ENCODE data around the gene KISS1R. TPM values are rescaled to one million over a fixed set of nuclear protein-coding genes. Genes with fewer than 3 reads are reported as not detected.

Gene KISS1R
- total and polyA plus RNA-seq, 2 of the 4 experiments (the other 2 are of a cell fraction): not detected

GRCh38 chr19:918152-918437, 962 bp downstream of the KISS1R start:
- dilution Hi-C loops (cut with HindIII; ENCODE audit: low sequenced_read_pairs, unreplicated experiment) (no loop called here), intact Hi-C loops (cut with micrococcal nuclease) (no loop called here), in situ Hi-C loops (cut with MboI; ENCODE audit: low sequenced_read_pairs) (no loop called here)
- no peaks in the 10 kb centered on the region for H3K9me1 ChIP-seq (ENCODE audit: insufficient read depth, low read length)
- H4K8ac ChIP-seq (ENCODE audit: low read depth in 2 of 2, low read length in 2 of 2): no peak overlapping the region
- no peak overlapping the region for H4K91ac ChIP-seq (ENCODE audit: insufficient read depth, low read depth, low read length)
- no peak overlapping the region for H3K4me3 ChIP-seq (ENCODE audit: insufficient read depth, low read depth, low read length)
- POLR2A ChIA-PET (ENCODE audit: unreplicated experiment): no interaction called here
- 0% methylated on average over 4 of the region's 12 CpGs; no CpG with 5 or more reads in 1 of the 2 experiments for WGBS, 2 experiments (ENCODE audit: extremely low coverage in 2 of 2, insufficient read length in 1 of 2)
- H4K20me1 ChIP-seq (ENCODE audit: insufficient read depth, low read length): no peaks in the 10 kb centered on the region
- H3K14ac ChIP-seq (replicated peaks; ENCODE audit: low read depth, low read length): no peak overlapping the region
- H3K18ac ChIP-seq (ENCODE audit: low read depth, low read length): no peak overlapping the region
- BruUV-seq (replicated peaks): no TSS peak
- H3K36me3 ChIP-seq (ENCODE audit: control insufficient read depth, insufficient read depth, low read length): no peaks in the 10 kb centered on the region
- ATAC-seq (ENCODE audit: low read depth) (no peak), DNase-seq (no peak)
- H3K27ac ChIP-seq (ENCODE audit: insufficient read depth, low read length): no peak overlapping the region
- H2BK15ac ChIP-seq (ENCODE audit: low read depth, low read length): no peak overlapping the region
- H3K9ac ChIP-seq (ENCODE audit: low read depth, low read length): no peak overlapping the region
- peaks cover 38% of the 10 kb centered on the region for H3K27me3 ChIP-seq (ENCODE audit: control insufficient read depth, insufficient read depth, low read length)
- H3K56ac ChIP-seq (ENCODE audit: extremely low read depth, insufficient read depth, low read length): no peak overlapping the region
- CTCF ChIA-PET: no interaction called here
- TF ChIP-seq POLR2A (IDR thresholded peaks at IDR 0.05; ENCODE audit: low read depth, low read length) (no peak), RAD21 (IDR thresholded peaks at IDR 0.05; ENCODE audit: low read length) (no peak), CTCF (conservative IDR thresholded peaks at IDR 0.05; ENCODE audit: low read depth, low read length) (no peak), CHD1 (IDR thresholded peaks at IDR 0.05; ENCODE audit: low read depth, low read length) (no peak), RFX5 (IDR thresholded peaks at IDR 0.05; ENCODE audit: low read depth, low read length) (no peak), SMC3 (IDR thresholded peaks at IDR 0.05; ENCODE audit: low read depth, low read length) (no peak), MAFK (IDR thresholded peaks at IDR 0.05; ENCODE audit: low read depth, low read length) (no peak), MXI1 (IDR thresholded peaks at IDR 0.05; ENCODE audit: borderline replicate concordance, low read depth, low read length) (no peak), RCOR1 (IDR thresholded peaks at IDR 0.05; ENCODE audit: insufficient replicate concordance, low read length) (no peak), ELK1 (IDR thresholded peaks at IDR 0.05; ENCODE audit: borderline replicate concordance, low read depth, low read length) (no peak), USF2 (IDR thresholded peaks at IDR 0.05; ENCODE audit: low read depth, low read length) (no peak), NFE2L2 (IDR thresholded peaks at IDR 0.05; ENCODE audit: low read depth, low read length) (no peak)
- H3K79me1 ChIP-seq (ENCODE audit: low read depth in 1 of 2, low read length in 2 of 2): peaks cover 0 to 7% of the 10 kb centered on the region in 2 experiments; a peak in 1 of 4 replicates
- H3K4me2 ChIP-seq (ENCODE audit: low read depth, low read length): no peak overlapping the region
- no peak overlapping the region for H2AK9ac ChIP-seq (replicated peaks; ENCODE audit: low read depth, low read length, poor library complexity)
- no peak overlapping the region for H4K5ac ChIP-seq (ENCODE audit: low read depth, low read length)
- no peak overlapping the region for H3K4ac ChIP-seq (ENCODE audit: low read depth, low read length)
- H2AK5ac ChIP-seq (ENCODE audit: low read depth, low read length): no peak overlapping the region
- no peak overlapping the region for H2BK5ac ChIP-seq (ENCODE audit: low read depth, low read length, poor library complexity, severe bottlenecking)
- no peak overlapping the region for H2BK120ac ChIP-seq (ENCODE audit: low read depth, low read length)
- H3K23ac ChIP-seq (ENCODE audit: low read depth, low read length): no peak overlapping the region
- H2BK20ac ChIP-seq (ENCODE audit: low read depth, low read length): no peak overlapping the region
- H3K4me1 ChIP-seq (ENCODE audit: control insufficient read depth, insufficient read depth, low read length): peaks cover 8% of the 10 kb centered on the region
- no peaks in the 10 kb centered on the region for H3K9me3 ChIP-seq (ENCODE audit: control insufficient read depth, insufficient read depth, low read length)
- no peak overlapping the region for H2AFZ ChIP-seq (replicated peaks; ENCODE audit: low read length, poor library complexity)

Measured in IMR-90 (cell line).